Body of pancreas (tissue), 4 donors: ENCODE results near the gene ZFY. TPM values are rescaled to one million over a fixed set of nuclear protein-coding genes. Genes with fewer than 3 reads are reported as not detected.
A peak's percentile ranks its signal among the peaks of the same experiment; 100 is the strongest.
"Not testable (repeated sequence)": the region's sequence is repeated elsewhere in the genome, so short reads cannot be mapped to it uniquely, and the experiment has no call there.

ENCODE experiments used
- ATAC-seq: fragments of 150-250 bp; one replicate; pipeline ENCODE4 v1.9.1; 2016
- DNase-seq, 4 donors: peaks; one replicate each; pipeline ENCODE4 v3.0.0-alpha.2; 2019
- H3K27ac ChIP-seq, 4 donors: fragments of 200-600 bp; sonication (generic); 1 replicate in 3 of 4; 2 replicates in 1 of 4; pipeline versions ENCODE4 v1.5.1 to v1.6.1; 2016 to 2019; ENCODE audit warnings: mild to moderate bottlenecking in 1 of 4, mixed read lengths in 1 of 4, moderate library complexity in 1 of 4
- H3K27me3 ChIP-seq, 2 donors: fragments of 200-600 bp; sonication (generic); one replicate each; pipeline ENCODE4 v1.6.0; 2016; ENCODE audit warnings: mild to moderate bottlenecking in 1 of 2
- H3K36me3 ChIP-seq, 2 donors: fragments of 200-600 bp; sonication (generic); replicated peaks in 1 of 2; 2 replicates each; pipeline ENCODE4 v1.5.1; 2016; ENCODE audit warnings: low read depth in 2 of 2; ENCODE audit not compliant: insufficient read depth in 1 of 2
- H3K4me1 ChIP-seq: fragments of 200-600 bp; sonication (generic); one replicate; pipeline ENCODE4 v1.6.0; 2016
- H3K4me3 ChIP-seq, 2 donors: fragments of 200-600 bp; sonication (generic); 1 replicate in 1 of 2; 2 replicates in 1 of 2; pipeline ENCODE4 v1.5.1; 2016 to 2019
- H3K9me3 ChIP-seq, 3 donors: fragments of 200-600 bp; sonication (generic); 1 replicate in 2 of 3; 2 replicates in 1 of 3; pipeline ENCODE4 v1.5.1; 2016
- POLR2A ChIP-seq, 3 donors: fragments of 450-650 bp; IDR thresholded peaks; one replicate each; pipeline ENCODE4 v1.6.1; 2016; ENCODE audit warnings: antibody characterized with exemption in 3 of 3, mild to moderate bottlenecking in 2 of 3
- WGBS, 2 donors: methylation state at CpG; one replicate each; pipeline ENCODE4 v1.1.5; 2017; 5-methylcytosine and 5-hydroxymethylcytosine counted together
- intact Hi-C: fragments of 100-400 bp; cut with DNase I; formaldehyde crosslinking; loops from one replicate; pipeline ENCODE4 v1.15.1; 2023
- total RNA-seq, 2 donors: library from RNA; depleted of rRNA; stranded (reverse); fragments of >200 nt; gene quantifications; one replicate each; pipeline ENCODE4 v1.1.0, GENCODE V29; 2016
- TF ChIP-seq, protein P1 (sequence below), 7 experiments: fragments of 450-650 bp in 4 of 7; fragments of 200-600 bp in 3 of 7; sonication (generic) in 3 of 7; IDR thresholded peaks; one replicate each; pipeline ENCODE4 v1.5.1; 2016 to 2019; ENCODE audit warnings: antibody characterized with exemption in 7 of 7

ZFY gene
- total RNA-seq, 2 donors from 2014 or later = not detected

- ATAC-seq (no peak), DNase-seq (no peak)
- no peaks in the 10 kb centered on the region for H3K36me3 ChIP-seq
- no peak overlapping the region for H3K27ac ChIP-seq
- H3K4me3 ChIP-seq = no peak overlapping the region
- 96 to 98% methylated on average over 6 of the region's 6 CpGs for WGBS, 2 donors
- no peaks in the 10 kb centered on the region for H3K9me3 ChIP-seq
- no peaks in the 10 kb centered on the region for H3K4me1 ChIP-seq
- no peaks in the 10 kb centered on the region for H3K27me3 ChIP-seq
- intact Hi-C loops = no loop called here
- TF ChIP-seq, protein P1, sequence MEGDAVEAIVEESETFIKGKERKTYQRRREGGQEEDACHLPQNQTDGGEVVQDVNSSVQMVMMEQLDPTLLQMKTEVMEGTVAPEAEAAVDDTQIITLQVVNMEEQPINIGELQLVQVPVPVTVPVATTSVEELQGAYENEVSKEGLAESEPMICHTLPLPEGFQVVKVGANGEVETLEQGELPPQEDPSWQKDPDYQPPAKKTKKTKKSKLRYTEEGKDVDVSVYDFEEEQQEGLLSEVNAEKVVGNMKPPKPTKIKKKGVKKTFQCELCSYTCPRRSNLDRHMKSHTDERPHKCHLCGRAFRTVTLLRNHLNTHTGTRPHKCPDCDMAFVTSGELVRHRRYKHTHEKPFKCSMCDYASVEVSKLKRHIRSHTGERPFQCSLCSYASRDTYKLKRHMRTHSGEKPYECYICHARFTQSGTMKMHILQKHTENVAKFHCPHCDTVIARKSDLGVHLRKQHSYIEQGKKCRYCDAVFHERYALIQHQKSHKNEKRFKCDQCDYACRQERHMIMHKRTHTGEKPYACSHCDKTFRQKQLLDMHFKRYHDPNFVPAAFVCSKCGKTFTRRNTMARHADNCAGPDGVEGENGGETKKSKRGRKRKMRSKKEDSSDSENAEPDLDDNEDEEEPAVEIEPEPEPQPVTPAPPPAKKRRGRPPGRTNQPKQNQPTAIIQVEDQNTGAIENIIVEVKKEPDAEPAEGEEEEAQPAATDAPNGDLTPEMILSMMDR (IDR thresholded peaks at IDR 0.05) = no peak
- TF ChIP-seq POLR2A (IDR thresholded peaks at IDR 0.05) = no peak
Measured at GRCh38 chrY:2979283-2979682, 44.1 kb downstream of the ZFY start.

- 89 to 100% methylated on average over 3 to 4 of the region's 5 CpGs for WGBS, 2 donors
- DNase-seq = no peak
- no peaks in the 10 kb centered on the region for H3K36me3 ChIP-seq
Measured at GRCh38 chrY:2984491-2984890, 49.3 kb downstream of the ZFY start.

DNA sequence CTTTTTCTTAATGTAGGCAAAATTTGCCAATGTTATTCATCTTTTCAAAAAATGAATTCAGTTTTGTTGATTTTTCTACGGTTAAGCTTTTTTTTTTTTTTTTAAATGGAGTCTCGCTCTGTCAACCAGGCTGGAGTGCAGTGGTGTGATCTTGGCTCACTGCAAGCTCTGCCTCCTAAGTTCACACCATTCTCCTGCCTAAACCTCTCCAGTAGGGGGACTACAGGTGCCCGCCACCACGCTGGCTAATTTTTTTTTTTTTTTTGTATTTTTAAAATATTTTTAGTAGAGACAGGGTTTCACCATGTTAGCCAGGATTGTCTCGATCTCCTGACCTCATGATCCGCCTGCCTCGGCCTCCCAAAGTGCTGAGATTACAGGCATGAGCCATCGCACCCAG is 52.0 kb downstream of the ZFY start:
- H3K27me3 ChIP-seq, intact Hi-C loops, H3K4me1 ChIP-seq, H3K36me3 ChIP-seq, DNase-seq, ATAC-seq, H3K4me3 ChIP-seq, H3K27ac ChIP-seq, H3K9me3 ChIP-seq: not testable (repeated sequence)
- WGBS, 2 donors = 82 to 97% methylated on average over 8 of the region's 8 CpGs

More at GRCh38 chrY:2984491-2984890, 49.3 kb downstream of the ZFY start:
- H3K27me3 ChIP-seq = no peaks in the 10 kb centered on the region
- H3K4me1 ChIP-seq = no peaks in the 10 kb centered on the region
- intact Hi-C loops = no loop called here
- H3K4me3 ChIP-seq = no peak overlapping the region
- no peak for TF ChIP-seq POLR2A (IDR thresholded peaks at IDR 0.05)
- TF ChIP-seq, protein P1 (IDR thresholded peaks at IDR 0.05) = no peak
- H3K27ac ChIP-seq = no peak overlapping the region
- no peaks in the 10 kb centered on the region for H3K9me3 ChIP-seq
- no peak for ATAC-seq

GRCh38 chrY:2997369-2997768 is 62.2 kb downstream of the ZFY start:
- H3K27me3 ChIP-seq, ATAC-seq, intact Hi-C loops, H3K36me3 ChIP-seq, H3K9me3 ChIP-seq, H3K27ac ChIP-seq, H3K4me1 ChIP-seq, H3K4me3 ChIP-seq, DNase-seq: not testable (repeated sequence)
- WGBS, 2 donors = 88 to 94% methylated on average over 1 to 13 of the region's 14 CpGs

DNA sequence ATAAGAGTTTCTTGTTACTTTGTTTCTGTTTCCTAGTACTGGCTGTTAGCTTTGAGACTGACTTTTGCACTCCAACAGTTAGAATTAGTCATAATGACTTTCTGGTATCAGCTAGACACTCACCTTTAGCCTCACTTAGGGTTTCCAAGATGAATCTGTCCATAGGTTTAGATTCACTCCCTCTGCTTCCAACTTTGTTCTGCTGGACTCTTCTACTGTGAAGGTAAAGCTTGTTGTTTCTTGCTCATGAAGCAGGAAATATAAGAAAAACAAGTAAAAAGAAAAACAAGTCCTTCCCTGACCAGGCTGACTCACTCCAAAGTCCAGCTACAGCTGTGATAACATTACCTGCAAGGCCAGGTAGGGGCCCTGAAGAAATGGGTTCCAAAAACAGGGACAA is 67.0 kb downstream of the ZFY start:
- no peaks in the 10 kb centered on the region for H3K27me3 ChIP-seq
- TF ChIP-seq POLR2A (IDR thresholded peaks at IDR 0.05) = no peak
- TF ChIP-seq, protein P1 (IDR thresholded peaks at IDR 0.05) = no peak
- no peak overlapping the region for H3K4me3 ChIP-seq
- no peaks in the 10 kb centered on the region for H3K36me3 ChIP-seq
- intact Hi-C loops = no loop called here
- peak overlapping the region in 2 of 4 donors; percentile 88 to 91 for H3K27ac ChIP-seq
- ATAC-seq = peak; percentile 62
- H3K4me1 ChIP-seq = peaks cover 39% of the 10 kb centered on the region
- H3K9me3 ChIP-seq = no peaks in the 10 kb centered on the region
- peak in 1 of 4 donors; percentile 25 for DNase-seq

- H3K36me3 ChIP-seq = no peaks in the 10 kb centered on the region
- DNase-seq (peak in 1 of 4 donors; percentile 28), ATAC-seq (peak; percentile 25)
- 2 to 5% methylated on average over 6 to 11 of the region's 15 CpGs for WGBS, 2 donors
- no peaks in the 10 kb centered on the region for H3K9me3 ChIP-seq
- H3K27me3 ChIP-seq = no peaks in the 10 kb centered on the region
- TF ChIP-seq POLR2A (IDR thresholded peaks at IDR 0.05) = no peak
- TF ChIP-seq, protein P1 (IDR thresholded peaks at IDR 0.05) = no peak
- H3K4me3 ChIP-seq = peak overlapping the region in 1 of 2 donors; percentile 12
- intact Hi-C loops = no loop called here
- peak overlapping the region in 2 of 4 donors; percentile 88 to 91 for H3K27ac ChIP-seq
- H3K4me1 ChIP-seq = peaks cover 39% of the 10 kb centered on the region
Measured at GRCh38 chrY:3002680-3003515, 67.7 kb downstream of the ZFY start.
